Activated naive CD8-positive, alpha-beta T cell treated with anti-CD3 and anti-CD28 coated beads, Interleukin-2, amount 10 ng/mL, durations not matched to agents 7 days and 5 days (primary cell): ENCODE measurements around the gene PALS2. TPM values are rescaled to one million over a fixed set of nuclear protein-coding genes. Genes with fewer than 3 reads are reported as not detected.

Experiments
- ATAC-seq: fragments of 150-1000 bp; cut with Tn5 transposase; one replicate; pipeline ENCODE4 v1.10.0; 2021; ENCODE audit warnings: low read depth, moderate library complexity
- POLR2A ChIA-PET: fragments of 350-600 bp; sonication (Branson Sonifier 250); formaldehyde crosslinking; loops from one replicate; lab custom pipeline; 2021; ENCODE audit warnings: antibody characterized with exemption; lab: Charles Lee
- DNase-seq: peaks from one replicate; pipeline ENCODE4 v3.0.0; 2021
- H3K27ac Mint-ChIP-seq: one replicate; pipeline ENCODE4 v1.8.0; 2022; ENCODE audit warnings: mild to moderate bottlenecking, mixed read lengths
- H3K27me3 Mint-ChIP-seq: one replicate; pipeline ENCODE4 v1.8.0; 2022; ENCODE audit warnings: mild to moderate bottlenecking, moderate library complexity, mixed read lengths
- H3K36me3 Mint-ChIP-seq: one replicate; pipeline ENCODE4 v1.8.0; 2021; ENCODE audit warnings: mild to moderate bottlenecking, mixed read lengths
- H3K4me1 Mint-ChIP-seq: one replicate; pipeline ENCODE4 v1.8.0; 2021; ENCODE audit warnings: mixed read lengths
- H3K4me3 Mint-ChIP-seq: one replicate; pipeline ENCODE4 v1.8.0; 2022; ENCODE audit warnings: mild to moderate bottlenecking, moderate library complexity, mixed read lengths
- H3K9me3 Mint-ChIP-seq: one replicate; pipeline ENCODE4 v1.8.0; 2021; ENCODE audit warnings: mixed read lengths
- total RNA-seq, 2 experiments: library from RNA; stranded (reverse); gene quantifications; one replicate each; pipeline ENCODE4 v1.2.3, GENCODE V29; 2021

Gene PALS2
- total RNA-seq, 2 experiments from 2014 or later: 20.4 to 21.6 TPM

- peak; percentile 73 for DNase-seq
- POLR2A ChIA-PET: interaction anchor here (0.6 to 1.5 kb wide), 3 partner anchors 13 to 74 kb away, joined by 3 to 4 read pairs (median 4); no protein-coding TSS in a partner anchor
- no peaks in the 10 kb centered on the region for H3K9me3 Mint-ChIP-seq
- peak overlapping the region; percentile 90 for H3K4me3 Mint-ChIP-seq
- peaks cover 35% of the 10 kb centered on the region for H3K27me3 Mint-ChIP-seq
- peak overlapping the region; percentile 85 for H3K27ac Mint-ChIP-seq
- H3K4me1 Mint-ChIP-seq: peaks cover 31% of the 10 kb centered on the region
- no peaks in the 10 kb centered on the region for H3K36me3 Mint-ChIP-seq
- peak; percentile 41 for ATAC-seq
Observed at GRCh38 chr7:24573554-24574338, 494 bp downstream of the PALS2 start.

GRCh38 chr7:24574386-24574785 is 1.1 kb downstream of the PALS2 start:
- H3K27me3 Mint-ChIP-seq: peaks cover 29% of the 10 kb centered on the region
- peak overlapping the region; percentile 85 for H3K27ac Mint-ChIP-seq
- H3K36me3 Mint-ChIP-seq: no peaks in the 10 kb centered on the region
- DNase-seq: no peak
- no peak for ATAC-seq
- H3K4me1 Mint-ChIP-seq: peaks cover 36% of the 10 kb centered on the region
- H3K9me3 Mint-ChIP-seq: no peaks in the 10 kb centered on the region
- H3K4me3 Mint-ChIP-seq: peak overlapping the region; percentile 90
- POLR2A ChIA-PET: interaction anchor here (1.5 kb wide), 1 partner anchor 14 kb away, joined by 4 read pairs; no protein-coding TSS in a partner anchor

DNA sequence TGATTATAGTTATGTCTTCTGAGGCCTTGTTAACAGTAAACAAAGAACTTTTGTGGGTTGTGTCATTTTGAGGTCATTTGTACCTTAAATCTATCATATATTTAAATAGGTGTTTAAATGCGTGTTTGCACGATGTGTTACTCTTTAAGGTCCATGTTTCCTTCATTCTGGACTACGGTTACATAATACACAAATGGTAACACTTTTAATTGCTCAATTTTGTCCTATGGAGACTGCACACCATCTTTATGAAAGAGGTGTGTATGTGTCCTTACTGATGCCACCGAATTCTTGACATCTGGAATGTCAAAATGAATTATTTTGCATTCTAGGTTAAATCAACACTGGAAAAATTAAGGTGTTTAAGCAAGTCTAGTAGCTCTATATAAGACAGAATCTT is 1.7 kb downstream of the PALS2 start:
- ATAC-seq: no peak
- peaks cover 24% of the 10 kb centered on the region for H3K27me3 Mint-ChIP-seq
- no peaks in the 10 kb centered on the region for H3K9me3 Mint-ChIP-seq

GRCh38 chr7:24576171-24577025 is 3.1 kb downstream of the PALS2 start:
- Mint-ChIP-seq H3K27me3 (peaks cover 9% of the 10 kb centered on the region), H3K36me3 (no peaks in the 10 kb centered on the region), H3K4me3 (no peak overlapping the region), H3K27ac (no peak overlapping the region), H3K9me3 (no peaks in the 10 kb centered on the region), H3K4me1 (peaks cover 45% of the 10 kb centered on the region)
- no peak for DNase-seq
- ATAC-seq: no peak
- POLR2A ChIA-PET: no interaction called here

More for the DNA sequence above, 1.7 kb downstream of the PALS2 start:
- no peak for DNase-seq
- Mint-ChIP-seq H3K4me3 (peak overlapping the region; percentile 90), H3K36me3 (no peaks in the 10 kb centered on the region), H3K27ac (no peak overlapping the region), H3K4me1 (peaks cover 40% of the 10 kb centered on the region)
- POLR2A ChIA-PET: interaction anchor here (1.5 kb wide), 1 partner anchor 14 kb away, joined by 4 read pairs; no protein-coding TSS in a partner anchor

- no peak for ATAC-seq
- Mint-ChIP-seq H3K4me3 (no peak overlapping the region), H3K27ac (no peak overlapping the region)
Observed at GRCh38 chr7:24578052-24578451, 4.8 kb downstream of the PALS2 start.

GRCh38 chr7:24580283-24580946 is 7.2 kb downstream of the PALS2 start:
- no peak overlapping the region for H3K27ac Mint-ChIP-seq
- H3K4me3 Mint-ChIP-seq: no peak overlapping the region
- DNase-seq: no peak
- H3K36me3 Mint-ChIP-seq: no peaks in the 10 kb centered on the region
- ATAC-seq: no peak
- no peaks in the 10 kb centered on the region for H3K27me3 Mint-ChIP-seq
- no peaks in the 10 kb centered on the region for H3K9me3 Mint-ChIP-seq
- POLR2A ChIA-PET: no interaction called here
- H3K4me1 Mint-ChIP-seq: peaks cover 27% of the 10 kb centered on the region

More at GRCh38 chr7:24578052-24578451, 4.8 kb downstream of the PALS2 start:
- no peaks in the 10 kb centered on the region for H3K9me3 Mint-ChIP-seq
- no peaks in the 10 kb centered on the region for H3K27me3 Mint-ChIP-seq
- DNase-seq: no peak
- POLR2A ChIA-PET: no interaction called here
- H3K36me3 Mint-ChIP-seq: no peaks in the 10 kb centered on the region
- peaks cover 35% of the 10 kb centered on the region for H3K4me1 Mint-ChIP-seq

DNA sequence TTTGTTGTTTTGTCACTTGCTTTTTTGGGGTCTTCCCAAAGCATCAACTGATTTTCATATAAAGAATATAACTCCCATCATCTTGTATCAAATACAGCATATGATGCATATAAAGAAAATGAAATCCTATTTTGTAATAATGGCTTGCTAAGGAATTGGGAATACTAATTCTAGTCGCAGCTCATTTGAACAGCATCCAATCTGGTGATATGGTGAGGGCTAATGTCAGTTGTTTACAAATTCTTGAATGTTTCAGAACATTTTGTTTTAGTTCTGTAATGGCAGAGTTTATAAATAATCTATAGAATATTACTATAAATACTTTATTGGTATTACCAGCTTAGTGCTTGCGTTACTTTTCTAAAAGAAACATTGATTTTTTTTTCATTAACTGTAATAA is 8.9 kb downstream of the PALS2 start:
- no peak overlapping the region for H3K27ac Mint-ChIP-seq
- H3K27me3 Mint-ChIP-seq: no peaks in the 10 kb centered on the region
- H3K4me3 Mint-ChIP-seq: no peak overlapping the region
- no peaks in the 10 kb centered on the region for H3K36me3 Mint-ChIP-seq
- ATAC-seq: no peak
- POLR2A ChIA-PET: no interaction called here
- no peak for DNase-seq
- H3K4me1 Mint-ChIP-seq: peaks cover 22% of the 10 kb centered on the region
- no peaks in the 10 kb centered on the region for H3K9me3 Mint-ChIP-seq

- H3K27ac Mint-ChIP-seq: no peak overlapping the region
- no peaks in the 10 kb centered on the region for H3K27me3 Mint-ChIP-seq
- peaks cover 12% of the 10 kb centered on the region for H3K4me1 Mint-ChIP-seq
- DNase-seq (peak; percentile 36), ATAC-seq (peak; percentile 78)
- peaks cover 3% of the 10 kb centered on the region for H3K36me3 Mint-ChIP-seq
- no peaks in the 10 kb centered on the region for H3K9me3 Mint-ChIP-seq
- POLR2A ChIA-PET: no interaction called here
- no peak overlapping the region for H3K4me3 Mint-ChIP-seq
Observed at GRCh38 chr7:24587853-24588252, 14.6 kb downstream of the PALS2 start.

DNA sequence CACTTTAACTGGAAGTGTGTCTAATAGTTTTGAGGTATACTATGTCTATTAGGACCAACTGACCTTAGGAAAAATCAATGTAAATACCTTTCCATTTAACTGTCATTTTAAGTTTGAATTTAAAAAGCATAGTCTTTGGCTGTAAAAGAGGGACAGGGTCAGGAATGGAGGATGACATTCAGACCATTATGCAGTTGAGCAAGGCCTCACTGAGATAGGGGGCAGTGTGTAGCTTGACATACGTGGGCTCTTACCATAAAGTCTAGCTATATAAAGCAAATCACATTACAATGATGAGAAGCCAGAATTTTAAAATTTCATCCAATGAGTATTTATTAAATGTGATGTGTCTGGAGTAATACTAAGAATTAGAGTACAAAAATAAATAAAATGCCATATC is 17.9 kb downstream of the PALS2 start:
- H3K36me3 Mint-ChIP-seq: peaks cover 6% of the 10 kb centered on the region
- POLR2A ChIA-PET: no interaction called here

DNA sequence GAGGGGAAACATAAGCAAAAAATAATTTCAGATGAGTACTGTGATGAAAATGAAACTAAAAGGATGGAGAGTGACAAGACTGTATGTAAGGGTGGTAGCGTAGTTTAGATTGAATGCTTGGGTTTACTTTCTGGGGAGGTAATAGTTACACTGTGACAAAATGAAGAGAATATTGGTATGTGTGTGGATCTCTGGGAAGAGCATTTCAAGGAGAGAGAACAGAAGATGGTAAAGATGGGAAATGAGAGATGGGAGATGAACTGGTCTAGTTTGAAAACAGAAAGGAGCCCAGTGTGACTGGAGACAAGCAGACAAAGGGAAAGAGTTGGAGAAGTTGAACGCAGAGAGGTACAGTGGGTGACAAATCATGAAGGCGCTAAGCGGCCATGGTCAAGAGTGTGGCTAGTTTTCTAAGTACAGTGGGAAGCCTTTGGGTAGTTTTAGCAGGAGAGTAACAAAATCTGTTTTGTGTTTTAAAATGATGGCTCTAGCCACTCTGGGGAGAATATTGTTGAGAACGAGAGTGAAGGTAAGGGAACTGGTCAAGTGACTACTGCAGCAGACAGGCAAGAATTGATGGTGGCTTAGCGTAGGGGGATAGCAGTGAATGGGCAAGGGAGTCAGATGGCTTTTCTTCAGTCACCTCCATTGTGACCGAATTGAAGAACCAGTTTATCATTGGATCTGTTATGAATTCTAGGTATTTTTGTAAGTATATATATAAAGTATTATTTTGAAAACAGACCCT is 22.6 kb downstream of the PALS2 start:
- Mint-ChIP-seq H3K27ac (no peak overlapping the region), H3K36me3 (peaks cover 6% of the 10 kb centered on the region), H3K4me1 (peaks cover 1% of the 10 kb centered on the region), H3K9me3 (no peaks in the 10 kb centered on the region), H3K4me3 (no peak overlapping the region), H3K27me3 (no peaks in the 10 kb centered on the region)
- POLR2A ChIA-PET: no interaction called here
- DNase-seq (no peak), ATAC-seq (peak; percentile 74)

More for the DNA sequence above, 17.9 kb downstream of the PALS2 start:
- ATAC-seq: no peak
- Mint-ChIP-seq H3K4me1 (peaks cover 12% of the 10 kb centered on the region), H3K9me3 (no peaks in the 10 kb centered on the region), H3K4me3 (no peak overlapping the region), H3K27me3 (no peaks in the 10 kb centered on the region), H3K27ac (no peak overlapping the region)
- DNase-seq: no peak

DNA sequence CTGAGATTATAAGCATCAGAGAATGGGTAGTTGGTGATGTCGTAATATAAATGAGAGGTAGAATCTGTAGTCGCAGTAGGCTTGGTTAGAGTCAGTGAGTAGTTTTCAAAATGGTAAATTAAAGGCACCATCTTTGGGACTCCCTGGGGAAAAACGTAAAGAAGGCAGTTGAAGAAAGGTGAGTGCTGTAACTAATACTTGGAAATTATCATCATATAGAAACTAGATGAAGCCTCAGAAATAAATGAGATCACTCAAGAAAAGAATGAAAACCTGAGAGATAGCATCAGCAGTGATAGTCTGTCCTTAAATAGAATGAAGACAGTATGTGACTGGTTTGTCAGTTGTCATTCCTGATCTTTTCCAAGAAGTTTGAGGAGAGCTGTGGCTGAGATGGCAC is 23.8 kb downstream of the PALS2 start:
- peaks cover 1% of the 10 kb centered on the region for H3K4me1 Mint-ChIP-seq
- POLR2A ChIA-PET: no interaction called here
- no peak overlapping the region for H3K27ac Mint-ChIP-seq

DNA sequence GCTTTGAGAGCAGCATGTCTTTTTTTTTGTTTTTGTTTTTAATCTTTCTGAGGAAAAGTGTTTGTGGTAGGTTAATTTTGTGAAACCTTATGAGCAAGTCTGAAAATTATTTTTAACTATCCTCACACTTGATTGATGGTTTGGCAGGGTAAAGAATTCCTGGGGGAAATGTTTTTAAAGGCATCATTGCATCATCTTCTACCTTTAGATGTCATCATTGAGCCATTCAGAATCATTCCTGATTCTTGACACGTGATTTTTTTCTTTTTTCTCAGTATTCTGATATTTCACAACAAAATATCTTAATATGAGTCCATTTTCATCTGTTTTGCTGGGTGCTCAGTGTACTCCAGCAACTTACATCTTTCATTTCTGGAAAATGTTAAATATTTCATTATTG is 28.3 kb downstream of the PALS2 start:
- Mint-ChIP-seq H3K4me3 (no peak overlapping the region), H3K27ac (no peak overlapping the region), H3K36me3 (peaks cover 21% of the 10 kb centered on the region), H3K27me3 (no peaks in the 10 kb centered on the region), H3K9me3 (peaks cover 9% of the 10 kb centered on the region), H3K4me1 (no peaks in the 10 kb centered on the region)
- no peak for DNase-seq
- POLR2A ChIA-PET: no interaction called here
- no peak for ATAC-seq

More for the DNA sequence above, 23.8 kb downstream of the PALS2 start:
- ATAC-seq: no peak
- H3K27me3 Mint-ChIP-seq: no peaks in the 10 kb centered on the region
- H3K4me3 Mint-ChIP-seq: no peak overlapping the region
- peaks cover 13% of the 10 kb centered on the region for H3K36me3 Mint-ChIP-seq
- peaks cover 2% of the 10 kb centered on the region for H3K9me3 Mint-ChIP-seq
- no peak for DNase-seq
